Activated T-cell treated with anti-CD3 and anti-CD28 coated beads, Interleukin-2, amount 50 U/mL, for 4 hours (primary cell): ENCODE data around the gene CCDC191. TPM values are rescaled to one million over a fixed set of nuclear protein-coding genes. Genes with fewer than 3 reads are reported as not detected.

Source experiments
- ATAC-seq, 2 donors: fragments of 200-7000 bp; cut with Tn5 transposase; one replicate each; pipeline ENCODE4 v1.10.0; 2021
- DNase-seq: peaks from one replicate; pipeline ENCODE4 v3.0.0-alpha.2; 2020
- H3K27me3 Mint-ChIP-seq: one replicate; pipeline ENCODE4 v1.8.0; 2021; ENCODE audit warnings: low read depth, mixed read lengths
- H3K36me3 Mint-ChIP-seq: one replicate; pipeline ENCODE4 v1.8.0; 2022; ENCODE audit warnings: mixed read lengths; ENCODE audit not compliant: insufficient read depth
- H3K4me1 Mint-ChIP-seq: one replicate; pipeline ENCODE4 v1.8.0; 2021; ENCODE audit warnings: low read depth, mixed read lengths
- H3K4me3 Mint-ChIP-seq: one replicate; pipeline ENCODE4 v1.8.0; 2021; ENCODE audit warnings: mild to moderate bottlenecking, moderate library complexity, mixed read lengths
- H3K9me3 Mint-ChIP-seq: one replicate; pipeline ENCODE4 v1.8.0; 2021; ENCODE audit warnings: mixed read lengths
- total RNA-seq, 3 donors: library from RNA; stranded (reverse); gene quantifications; one replicate each; pipeline ENCODE4 v1.2.1, GENCODE V29; 2021

Gene CCDC191
- total RNA-seq, 3 donors from 2014 or later: 0.46 to 1.5 (median 0.53) TPM

GRCh38 chr3:113963879-113964278, 92.4 kb downstream of the CCDC191 start:
- Mint-ChIP-seq H3K9me3 (no peaks in the 10 kb centered on the region), H3K27me3 (no peaks in the 10 kb centered on the region), H3K4me1 (peaks cover 8% of the 10 kb centered on the region), H3K4me3 (no peak overlapping the region), H3K36me3 (peaks cover 11% of the 10 kb centered on the region)
- ATAC-seq (no peak), DNase-seq (no peak)

- Mint-ChIP-seq H3K4me3 (no peak overlapping the region), H3K4me1 (peaks cover 10% of the 10 kb centered on the region), H3K27me3 (no peaks in the 10 kb centered on the region), H3K9me3 (no peaks in the 10 kb centered on the region), H3K36me3 (peaks cover 19% of the 10 kb centered on the region)
- DNase-seq: no peak
- no peak for ATAC-seq
Measured at GRCh38 chr3:113954091-113954685, 102.1 kb downstream of the CCDC191 start.

- H3K27me3 Mint-ChIP-seq: no peaks in the 10 kb centered on the region
- DNase-seq (no peak), ATAC-seq (no peak)
- H3K9me3 Mint-ChIP-seq: no peaks in the 10 kb centered on the region
- H3K4me1 Mint-ChIP-seq: peaks cover 13% of the 10 kb centered on the region
- H3K4me3 Mint-ChIP-seq: no peak overlapping the region
- peaks cover 14% of the 10 kb centered on the region for H3K36me3 Mint-ChIP-seq
Measured at GRCh38 chr3:113953677-113954076, 102.6 kb downstream of the CCDC191 start.

GRCh38 chr3:113952921-113953320, 103.4 kb downstream of the CCDC191 start:
- H3K4me3 Mint-ChIP-seq: no peak overlapping the region
- ATAC-seq: no peak

GRCh38 chr3:113948015-113948917, 108.1 kb downstream of the CCDC191 start:
- peaks cover 5% of the 10 kb centered on the region for H3K36me3 Mint-ChIP-seq
- peaks cover 10% of the 10 kb centered on the region for H3K27me3 Mint-ChIP-seq
- DNase-seq (no peak), ATAC-seq (peak; percentile 38 to 44)
- peak overlapping the region; percentile 71 for H3K4me3 Mint-ChIP-seq
- no peaks in the 10 kb centered on the region for H3K9me3 Mint-ChIP-seq
- peaks cover 12% of the 10 kb centered on the region for H3K4me1 Mint-ChIP-seq

More at GRCh38 chr3:113952921-113953320, 103.4 kb downstream of the CCDC191 start:
- no peaks in the 10 kb centered on the region for H3K27me3 Mint-ChIP-seq
- no peaks in the 10 kb centered on the region for H3K9me3 Mint-ChIP-seq
- H3K4me1 Mint-ChIP-seq: peaks cover 14% of the 10 kb centered on the region
- peaks cover 8% of the 10 kb centered on the region for H3K36me3 Mint-ChIP-seq
- DNase-seq: no peak

GRCh38 chr3:113947372-113948014, 108.8 kb downstream of the CCDC191 start, which contains the start of gene ZDHHC23:
TSS of gene ZDHHC23 (plus strand) at chr3:113948013. CDS start at chr3:113948803, 790 bp downstream.
- Mint-ChIP-seq H3K4me3 (peak within 1 kb of the TSS; percentile 80), H3K36me3 (no peaks in the 10 kb centered on the region), H3K27me3 (peaks cover 16% of the 10 kb centered on the region), H3K4me1 (peaks cover 11% of the 10 kb centered on the region), H3K9me3 (no peaks in the 10 kb centered on the region)
- peak; percentile 60 for DNase-seq
- ATAC-seq: peak; percentile 87 to 91

GRCh38 chr3:113946831-113947230, 109.5 kb downstream of the CCDC191 start:
- Mint-ChIP-seq H3K9me3 (no peaks in the 10 kb centered on the region), H3K4me1 (peaks cover 11% of the 10 kb centered on the region), H3K27me3 (peaks cover 16% of the 10 kb centered on the region), H3K36me3 (no peaks in the 10 kb centered on the region), H3K4me3 (peak overlapping the region; percentile 80)
- ATAC-seq: no peak
- DNase-seq: no peak

GRCh38 chr3:113927556-113927955, 128.8 kb downstream of the CCDC191 start:
- ATAC-seq: no peak
- Mint-ChIP-seq H3K9me3 (peaks cover 25% of the 10 kb centered on the region), H3K36me3 (peaks cover 2% of the 10 kb centered on the region)

GRCh38 chr3:113914646-113915045, 141.7 kb downstream of the CCDC191 start:
- no peak for DNase-seq
- Mint-ChIP-seq H3K4me3 (no peak overlapping the region), H3K27me3 (no peaks in the 10 kb centered on the region), H3K9me3 (no peaks in the 10 kb centered on the region), H3K36me3 (no peaks in the 10 kb centered on the region), H3K4me1 (peaks cover 7% of the 10 kb centered on the region)
- ATAC-seq: no peak

More at GRCh38 chr3:113927556-113927955, 128.8 kb downstream of the CCDC191 start:
- no peaks in the 10 kb centered on the region for H3K4me1 Mint-ChIP-seq
- H3K27me3 Mint-ChIP-seq: peaks cover 25% of the 10 kb centered on the region
- H3K4me3 Mint-ChIP-seq: no peak overlapping the region
- no peak for DNase-seq

Other genes starting within 250 kb of the CCDC191 start
- gene GRAMD1C, start 217.7 kb downstream of the CCDC191 start, total RNA-seq: not detected
- 1 to 10 TPM; 2.8 to 3.9 (median 3.8) TPM for gene ZDHHC23, start 108.5 kb downstream of the CCDC191 start, total RNA-seq
- 10 to 100 TPM; 49.8 to 56.4 (median 54.0) TPM for gene QTRT2, start 211 bp upstream of the CCDC191 start, total RNA-seq
- not detected for gene DRD3, start 122.5 kb upstream of the CCDC191 start, total RNA-seq
- gene ZNF80, start 181.1 kb upstream of the CCDC191 start, total RNA-seq: under 1 TPM in 2 of 3 donors, not detected in 1; 0.22 to 0.29 TPM
- 10 to 100 TPM; 16.7 to 22.6 (median 20.9) TPM for gene TIGIT, start 237.5 kb upstream of the CCDC191 start, total RNA-seq